Neuronal stem cell (in vitro differentiated cells): Measurements from ENCODE around the gene HNRNPA2B1.
"Not testable (repeated sequence)": the region's sequence is repeated elsewhere in the genome, so short reads cannot be mapped to it uniquely, and the experiment has no call there.

Experiments used
- DNase-seq: peaks from one replicate; pipeline ENCODE4 v3.0.0-alpha.2; 2013; ENCODE audit warnings: low spot score
- H2AFZ ChIP-seq: one replicate; pipeline ENCODE4 v1.6.1; 2013; ENCODE audit warnings: mild to moderate bottlenecking, low read length, inconsistent platforms
- H2AK5ac ChIP-seq: 2 replicates; pipeline ENCODE4 v1.6.1; 2013; ENCODE audit warnings: low read depth, mild to moderate bottlenecking, inconsistent platforms, low read length, moderate library complexity, mixed read lengths
- H2BK120ac ChIP-seq: 2 replicates; pipeline ENCODE4 v1.6.1; 2013; ENCODE audit warnings: low read depth, mild to moderate bottlenecking, inconsistent platforms, low read length, moderate library complexity, mixed read lengths
- H2BK12ac ChIP-seq: one replicate; pipeline ENCODE4 v1.6.1; 2013; ENCODE audit warnings: low read length, inconsistent platforms
- H2BK15ac ChIP-seq: 2 replicates; pipeline ENCODE4 v1.6.1; 2013; ENCODE audit warnings: mild to moderate bottlenecking, low read length, inconsistent platforms, mixed read lengths
- H2BK5ac ChIP-seq: one replicate; pipeline ENCODE4 v1.6.1; 2013; ENCODE audit warnings: inconsistent platforms, mild to moderate bottlenecking, low read length, moderate library complexity
- H3K14ac ChIP-seq: one replicate; pipeline ENCODE4 v1.6.1; 2013; ENCODE audit warnings: low read length, inconsistent platforms
- H3K18ac ChIP-seq: 2 replicates; pipeline ENCODE4 v1.6.1; 2013; ENCODE audit warnings: low read length, inconsistent platforms
- H3K23ac ChIP-seq: 2 replicates; pipeline ENCODE4 v1.6.1; 2013; ENCODE audit warnings: low read depth, mild to moderate bottlenecking, mixed read lengths, low read length, inconsistent platforms; ENCODE audit not compliant: poor library complexity
- H3K27ac ChIP-seq: replicated peaks from 3 replicates; pipeline ENCODE4 v1.5.1; 2013; ENCODE audit warnings: low read length, inconsistent platforms
- H3K27me3 ChIP-seq, 3 experiments: 2 replicates each; pipeline ENCODE4 v1.6.1; 2013; ENCODE audit warnings: low read length in 3 of 3, mild to moderate bottlenecking in 2 of 3, inconsistent platforms in 1 of 3, low read depth in 1 of 3, mixed read lengths in 1 of 3, moderate library complexity in 1 of 3; ENCODE audit not compliant: control insufficient read depth in 3 of 3, insufficient read depth in 3 of 3
- H3K36me3 ChIP-seq, 2 donors: replicated peaks in 1 of 2; 2 replicates each; pipeline ENCODE4 v1.6.1; 2013; ENCODE audit warnings: low read length in 2 of 2; ENCODE audit not compliant: control insufficient read depth in 2 of 2, insufficient read depth in 2 of 2
- H3K4ac ChIP-seq: 2 replicates; pipeline ENCODE4 v1.6.1; 2013; ENCODE audit warnings: inconsistent platforms, mild to moderate bottlenecking, low read length, moderate library complexity
- H3K4me1 ChIP-seq, 2 donors: 1 replicate in 1 of 2; 2 replicates in 1 of 2; pipeline ENCODE4 v1.6.1; 2013; ENCODE audit warnings: low read length in 2 of 2, low read depth in 1 of 2; ENCODE audit not compliant: control insufficient read depth in 2 of 2, insufficient read depth in 1 of 2
- H3K4me2 ChIP-seq: one replicate; pipeline ENCODE4 v1.6.1; 2013; ENCODE audit warnings: mild to moderate bottlenecking, low read length, inconsistent platforms; ENCODE audit not compliant: insufficient read depth, poor library complexity, severe bottlenecking
- H3K4me3 ChIP-seq, 2 donors: 2 replicates each; pipeline ENCODE4 v1.5.1; 2013; ENCODE audit warnings: low read length in 2 of 2, mild to moderate bottlenecking in 2 of 2, inconsistent platforms in 1 of 2, moderate library complexity in 1 of 2
- H3K79me1 ChIP-seq: one replicate; pipeline ENCODE4 v1.6.1; 2013; ENCODE audit warnings: low read depth, mild to moderate bottlenecking, inconsistent platforms, low read length, moderate library complexity
- H3K9ac ChIP-seq: one replicate; pipeline ENCODE4 v1.6.1; 2013; ENCODE audit warnings: mild to moderate bottlenecking, low read depth, low read length, inconsistent platforms; ENCODE audit not compliant: poor library complexity
- H3K9me3 ChIP-seq, 2 donors: replicated peaks in 1 of 2; 2 replicates each; pipeline versions ENCODE3 to v1.6.1; 2013; ENCODE audit warnings: low read length in 2 of 2, mild to moderate bottlenecking in 2 of 2, inconsistent platforms in 1 of 2, low read depth in 1 of 2, mixed read lengths in 1 of 2, moderate library complexity in 1 of 2; ENCODE audit not compliant: control insufficient read depth in 2 of 2, insufficient read depth in 1 of 2
- H4K8ac ChIP-seq: one replicate; pipeline ENCODE4 v1.6.1; 2013; ENCODE audit warnings: low read depth, mild to moderate bottlenecking, inconsistent platforms, low read length, moderate library complexity
- H4K91ac ChIP-seq: one replicate; pipeline ENCODE4 v1.6.1; 2013; ENCODE audit warnings: low read length, low read depth, mild to moderate bottlenecking, inconsistent platforms; ENCODE audit not compliant: poor library complexity
- WGBS, 2 donors: extraction: QIAGEN DNeasy Blood & Tissue Kit; methylation state at CpG; one replicate each; pipeline ENCODE4 v1.1.7; 2013; ENCODE audit warnings: missing lambda C conversion rate in 2 of 2, mixed read lengths in 1 of 2; ENCODE audit not compliant: insufficient read length in 2 of 2, insufficient replicate concordance in 1 of 2; ENCODE audit errors: extremely low coverage in 2 of 2; 5-methylcytosine and 5-hydroxymethylcytosine counted together

The HNRNPA2B1 gene

DNA sequence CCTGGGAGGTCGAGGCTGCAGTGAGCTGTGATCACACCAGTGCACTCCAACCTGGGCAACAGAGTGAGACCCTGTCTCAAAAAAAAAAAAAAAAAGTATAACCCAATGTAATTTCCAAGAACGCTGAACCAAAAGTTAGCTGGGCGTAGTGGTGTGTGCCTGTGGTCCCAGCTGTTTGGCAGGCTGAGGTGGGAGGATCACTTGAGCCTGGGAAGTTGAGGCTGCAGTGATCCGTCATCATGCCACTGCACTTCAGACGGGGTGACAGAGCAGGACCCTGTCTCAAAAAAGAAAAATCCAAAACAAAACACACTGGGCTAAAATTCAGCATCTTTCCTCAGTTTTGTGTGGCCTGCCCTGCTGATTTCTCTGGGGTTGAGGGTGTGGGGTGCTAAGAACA is 21.1 kb downstream of the HNRNPA2B1 start:
- WGBS, 2 donors: no CpG with 5 or more reads among the region's 5 CpGs
- no peak overlapping the region for H4K8ac ChIP-seq

DNA sequence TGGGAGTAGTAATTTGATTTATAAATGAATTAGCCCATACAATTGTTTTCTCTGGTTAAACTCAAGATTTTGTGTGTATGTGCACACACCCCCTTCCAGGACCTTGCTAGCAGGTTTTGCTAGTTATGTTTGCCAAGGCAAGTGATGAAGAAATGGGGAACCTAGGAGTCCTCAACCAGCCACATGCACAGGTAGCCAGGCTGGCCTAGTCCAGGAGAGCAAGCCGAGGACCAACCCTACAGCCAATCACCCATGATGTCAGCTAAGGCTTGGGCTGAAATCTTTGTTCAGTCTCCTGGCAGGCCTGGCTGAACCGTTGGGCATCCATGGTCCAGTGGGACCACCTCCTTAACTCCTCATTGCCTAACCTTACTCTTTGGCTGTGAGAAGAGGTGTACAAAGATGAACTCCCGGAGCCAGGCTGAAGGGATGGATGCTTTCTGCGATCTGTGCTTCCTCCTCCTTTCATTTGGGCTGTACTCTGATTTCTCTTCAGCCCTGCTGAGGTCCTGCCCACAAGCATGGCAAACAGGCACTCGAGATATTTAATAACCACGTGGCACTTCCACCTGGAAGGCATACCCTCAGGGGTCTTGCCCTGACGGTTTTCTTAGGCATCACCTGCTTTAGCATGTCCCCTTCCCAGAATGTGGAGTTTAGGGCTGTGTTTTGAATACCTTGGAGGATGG is 22.1 kb downstream of the HNRNPA2B1 start:
- Histone ChIP-seq H3K36me3 (no peaks in the 10 kb centered on the region), H3K4me2 (no peak overlapping the region), H2BK120ac (no peak overlapping the region), H3K4me3 (no peak overlapping the region), H3K14ac (no peak overlapping the region), H2BK15ac (no peak overlapping the region), H3K27me3 (no peaks in the 10 kb centered on the region), H2AFZ (no peak overlapping the region), H2BK12ac (no peak overlapping the region), H3K4ac (no peak overlapping the region), H2BK5ac (no peak overlapping the region), H3K9me3 (peaks cover 0 to 4% of the 10 kb centered on the region in 2 donors), H3K4me1 (no peaks in the 10 kb centered on the region), H3K79me1 (no peaks in the 10 kb centered on the region), H3K18ac (no peak overlapping the region), H4K8ac (no peak overlapping the region), H3K23ac (no peak overlapping the region), H2AK5ac (no peak overlapping the region), H3K27ac (no peak overlapping the region), H3K9ac (no peak overlapping the region), H4K91ac (no peak overlapping the region)
- no peak for DNase-seq
- WGBS, 2 donors: no CpG with 5 or more reads among the region's 7 CpGs

More for the DNA sequence above, 21.1 kb downstream of the HNRNPA2B1 start:
- no peak overlapping the region for H3K4me3 ChIP-seq
- no peak overlapping the region for H3K18ac ChIP-seq
- H3K4ac ChIP-seq: no peak overlapping the region
- no peak for DNase-seq
- no peak overlapping the region for H2BK5ac ChIP-seq
- H3K27me3 ChIP-seq: no peaks in the 10 kb centered on the region
- no peak overlapping the region for H2BK120ac ChIP-seq
- no peak overlapping the region for H3K4me2 ChIP-seq
- no peak overlapping the region for H2BK15ac ChIP-seq
- H3K36me3 ChIP-seq: no peaks in the 10 kb centered on the region
- no peak overlapping the region for H3K27ac ChIP-seq
- peaks cover 0 to 4% of the 10 kb centered on the region in 2 donors for H3K9me3 ChIP-seq
- H3K14ac ChIP-seq: no peak overlapping the region
- no peak overlapping the region for H2AK5ac ChIP-seq
- H3K23ac ChIP-seq: no peak overlapping the region
- no peak overlapping the region for H3K9ac ChIP-seq
- H3K79me1 ChIP-seq: no peaks in the 10 kb centered on the region
- H4K91ac ChIP-seq: no peak overlapping the region
- H3K4me1 ChIP-seq: no peaks in the 10 kb centered on the region
- no peak overlapping the region for H2AFZ ChIP-seq
- H2BK12ac ChIP-seq: no peak overlapping the region

DNA sequence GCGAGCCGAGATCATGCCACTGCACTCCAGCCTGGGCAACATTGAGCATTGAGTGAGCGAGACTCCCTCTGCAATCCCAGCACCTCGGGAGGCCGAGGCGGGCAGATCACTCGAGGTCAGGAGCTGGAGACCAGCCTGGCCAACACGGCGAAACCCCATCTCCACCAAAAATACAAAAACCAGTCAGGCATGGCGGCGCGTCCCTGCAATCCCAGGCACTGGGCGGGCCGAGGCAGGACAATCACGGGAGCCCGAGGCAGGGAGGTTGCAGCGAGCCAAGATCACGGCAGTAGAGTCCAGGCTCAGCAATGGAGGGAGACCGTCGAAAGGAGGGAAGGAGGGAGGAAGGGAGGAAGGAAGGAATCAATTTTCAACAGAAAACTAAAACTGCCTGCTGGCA is 23.3 kb downstream of the HNRNPA2B1 start:
- H3K9me3 ChIP-seq, H3K79me1 ChIP-seq, H3K27me3 ChIP-seq, H2AK5ac ChIP-seq, H4K91ac ChIP-seq, H2AFZ ChIP-seq, H4K8ac ChIP-seq, H2BK12ac ChIP-seq, H3K18ac ChIP-seq, H3K27ac ChIP-seq, H3K4ac ChIP-seq, DNase-seq, H3K9ac ChIP-seq, H2BK5ac ChIP-seq, H2BK15ac ChIP-seq, H3K4me3 ChIP-seq, H3K4me1 ChIP-seq, H3K14ac ChIP-seq, H3K36me3 ChIP-seq, H2BK120ac ChIP-seq, H3K4me2 ChIP-seq: not testable (repeated sequence)
- WGBS, 2 donors: no CpG with 5 or more reads among the region's 20 CpGs
- peak overlapping the region; percentile 89 for H3K23ac ChIP-seq

DNA sequence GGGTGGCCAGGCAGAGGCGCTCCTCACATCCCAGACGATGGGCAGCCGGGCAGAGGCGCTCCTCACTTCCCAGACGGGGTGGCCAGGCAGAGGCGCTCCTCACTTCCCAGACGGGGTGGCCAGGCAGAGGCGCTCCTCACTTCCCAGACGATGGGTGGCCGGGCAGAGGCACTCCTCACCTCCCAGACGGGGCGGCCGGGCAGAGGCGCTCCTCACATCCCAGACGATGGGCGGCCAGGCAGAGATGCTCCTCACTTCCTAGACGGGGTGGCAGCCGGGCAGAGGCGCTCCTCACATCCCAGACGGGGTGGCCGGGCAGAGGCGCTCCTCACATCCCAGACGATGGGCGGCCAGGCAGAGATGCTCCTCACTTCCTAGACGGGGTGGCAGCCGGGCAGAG is 23.9 kb downstream of the HNRNPA2B1 start:
- H2AFZ ChIP-seq, H3K9me3 ChIP-seq, H2BK5ac ChIP-seq, H2BK12ac ChIP-seq, H3K4me1 ChIP-seq, H3K9ac ChIP-seq, H3K27ac ChIP-seq, H4K91ac ChIP-seq, H2BK15ac ChIP-seq, H3K4me3 ChIP-seq, H3K79me1 ChIP-seq, H3K36me3 ChIP-seq, H3K18ac ChIP-seq, H2AK5ac ChIP-seq, H3K27me3 ChIP-seq, H3K23ac ChIP-seq, H3K14ac ChIP-seq, DNase-seq, H3K4ac ChIP-seq, H3K4me2 ChIP-seq, H4K8ac ChIP-seq, H2BK120ac ChIP-seq: not testable (repeated sequence)
- WGBS, 2 donors: no CpG with 5 or more reads among the region's 26 CpGs
